Astrocyte (in vitro differentiated cells and primary cell): Measurements from ENCODE around the gene P2RX1. TPM values are rescaled to one million over a fixed set of nuclear protein-coding genes. Genes with fewer than 3 reads are reported as not detected.

ENCODE experiments used
- DNase-seq: peaks from one replicate; pipeline ENCODE4 v3.0.0-alpha.2; 2010; ENCODE audit warnings: low read depth
- FAIRE-seq: peaks from 2 replicates; lab custom pipeline; 2011; peaks lifted over from hg19 to GRCh38; lab: Jason Lieb, UNC
- H2AFZ ChIP-seq: 2 replicates; pipeline ENCODE4 v1.6.0; 2012; ENCODE audit warnings: low read depth, low read length, inconsistent platforms
- H3K27ac ChIP-seq: 2 replicates; pipeline ENCODE4 v1.5.1; 2011; ENCODE audit warnings: low read depth, low read length, inconsistent platforms
- H3K27me3 ChIP-seq: 2 replicates; pipeline ENCODE4 v1.6.0; 2011; ENCODE audit warnings: low read length, inconsistent platforms; ENCODE audit not compliant: insufficient read depth
- H3K36me3 ChIP-seq: 2 replicates; pipeline ENCODE4 v1.5.1; 2011; ENCODE audit warnings: low read length, inconsistent platforms; ENCODE audit not compliant: insufficient read depth
- H3K4me1 ChIP-seq: 2 replicates; pipeline ENCODE4 v1.5.1; 2011; ENCODE audit warnings: low read length, inconsistent platforms; ENCODE audit not compliant: insufficient read depth
- H3K4me2 ChIP-seq: 2 replicates; pipeline ENCODE4 v1.6.0; 2012; ENCODE audit warnings: low read length, inconsistent platforms
- H3K4me3 ChIP-seq: 2 replicates; pipeline ENCODE4 v1.5.1; 2011; ENCODE audit warnings: low read depth, mild to moderate bottlenecking, low read length, inconsistent platforms; ENCODE audit not compliant: insufficient read depth
- H3K79me2 ChIP-seq: 2 replicates; pipeline ENCODE4 v1.6.0; 2012; ENCODE audit warnings: mild to moderate bottlenecking, low read length, inconsistent platforms; ENCODE audit not compliant: insufficient read depth
- H3K9ac ChIP-seq: 2 replicates; pipeline ENCODE4 v1.6.0; 2012; ENCODE audit warnings: mild to moderate bottlenecking, low read length, inconsistent platforms
- H3K9me3 ChIP-seq: 2 replicates; pipeline ENCODE4 v1.5.1; 2012; ENCODE audit warnings: low read depth, mild to moderate bottlenecking, low read length, inconsistent platforms; ENCODE audit not compliant: insufficient read depth
- H4K20me1 ChIP-seq: 2 replicates; pipeline ENCODE4 v1.6.0; 2012; ENCODE audit warnings: low read length, inconsistent platforms; ENCODE audit not compliant: insufficient read depth
- H3K27ac Mint-ChIP-seq: one replicate; pipeline ENCODE4 v1.8.0; 2021; ENCODE audit warnings: mild to moderate bottlenecking, mixed read lengths; ENCODE audit not compliant: unreplicated experiment
- H3K27me3 Mint-ChIP-seq: one replicate; pipeline ENCODE4 v1.8.0; 2021; ENCODE audit warnings: low read depth, mixed read lengths; ENCODE audit not compliant: unreplicated experiment
- H3K36me3 Mint-ChIP-seq: one replicate; pipeline ENCODE4 v1.8.0; 2021; ENCODE audit warnings: low read depth, mixed read lengths; ENCODE audit not compliant: unreplicated experiment
- H3K4me1 Mint-ChIP-seq: one replicate; pipeline ENCODE4 v1.8.0; 2021; ENCODE audit warnings: low read depth, mixed read lengths; ENCODE audit not compliant: unreplicated experiment
- H3K4me3 Mint-ChIP-seq: one replicate; pipeline ENCODE4 v1.8.0; 2021; ENCODE audit warnings: mild to moderate bottlenecking, moderate library complexity, mixed read lengths; ENCODE audit not compliant: unreplicated experiment
- H3K9me3 Mint-ChIP-seq: one replicate; pipeline ENCODE4 v1.8.0; 2021; ENCODE audit warnings: mild to moderate bottlenecking, mixed read lengths; ENCODE audit not compliant: unreplicated experiment
- EZH2 ChIP-seq: IDR thresholded peaks from 2 replicates; pipeline ENCODE4 v1.6.1; 2012; ENCODE audit warnings: mild to moderate bottlenecking, low read length, inconsistent platforms; ENCODE audit not compliant: insufficient read depth
- total RNA-seq: library from RNA; stranded (reverse); gene quantifications from 2 replicates; pipeline ENCODE4 v1.2.1, GENCODE V29; 2021
- TF ChIP-seq, protein P1 (sequence below): IDR thresholded peaks from 2 replicates; pipeline ENCODE4 v1.5.1; 2011; ENCODE audit warnings: low read depth, mild to moderate bottlenecking, inconsistent platforms, low read length, moderate library complexity; ENCODE audit not compliant: insufficient read depth

The P2RX1 gene
- total RNA-seq, 1 donor from 2014 or later, result not detected

GRCh38 chr17:3894188-3894587 lies 22.1 kb downstream of the P2RX1 start:
- peaks cover 11% of the 10 kb centered on the region for H3K79me2 ChIP-seq
- no peak overlapping the region for H2AFZ ChIP-seq
- H3K27me3 Mint-ChIP-seq, result peaks cover 14% of the 10 kb centered on the region
- H3K4me1 Mint-ChIP-seq, result peaks cover 28% of the 10 kb centered on the region
- no peaks in the 10 kb centered on the region for H3K9me3 ChIP-seq
- H3K9me3 Mint-ChIP-seq, result peaks cover 1% of the 10 kb centered on the region
- no peak overlapping the region for H3K4me2 ChIP-seq
- TF ChIP-seq EZH2, result no peak
- TF ChIP-seq, protein P1, sequence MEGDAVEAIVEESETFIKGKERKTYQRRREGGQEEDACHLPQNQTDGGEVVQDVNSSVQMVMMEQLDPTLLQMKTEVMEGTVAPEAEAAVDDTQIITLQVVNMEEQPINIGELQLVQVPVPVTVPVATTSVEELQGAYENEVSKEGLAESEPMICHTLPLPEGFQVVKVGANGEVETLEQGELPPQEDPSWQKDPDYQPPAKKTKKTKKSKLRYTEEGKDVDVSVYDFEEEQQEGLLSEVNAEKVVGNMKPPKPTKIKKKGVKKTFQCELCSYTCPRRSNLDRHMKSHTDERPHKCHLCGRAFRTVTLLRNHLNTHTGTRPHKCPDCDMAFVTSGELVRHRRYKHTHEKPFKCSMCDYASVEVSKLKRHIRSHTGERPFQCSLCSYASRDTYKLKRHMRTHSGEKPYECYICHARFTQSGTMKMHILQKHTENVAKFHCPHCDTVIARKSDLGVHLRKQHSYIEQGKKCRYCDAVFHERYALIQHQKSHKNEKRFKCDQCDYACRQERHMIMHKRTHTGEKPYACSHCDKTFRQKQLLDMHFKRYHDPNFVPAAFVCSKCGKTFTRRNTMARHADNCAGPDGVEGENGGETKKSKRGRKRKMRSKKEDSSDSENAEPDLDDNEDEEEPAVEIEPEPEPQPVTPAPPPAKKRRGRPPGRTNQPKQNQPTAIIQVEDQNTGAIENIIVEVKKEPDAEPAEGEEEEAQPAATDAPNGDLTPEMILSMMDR, result no peak
- no peak overlapping the region for H3K27ac Mint-ChIP-seq
- no peaks in the 10 kb centered on the region for H3K36me3 ChIP-seq
- peaks cover 4% of the 10 kb centered on the region for H4K20me1 ChIP-seq
- no peak overlapping the region for H3K4me3 ChIP-seq
- no peak for FAIRE-seq
- no peak for DNase-seq
- H3K4me3 Mint-ChIP-seq, result peak overlapping the region; percentile 79
- H3K9ac ChIP-seq, result no peak overlapping the region
- peaks cover 42% of the 10 kb centered on the region for H3K4me1 ChIP-seq
- no peak overlapping the region for H3K27ac ChIP-seq
- H3K27me3 ChIP-seq, result no peaks in the 10 kb centered on the region
- H3K36me3 Mint-ChIP-seq, result no peaks in the 10 kb centered on the region

DNA sequence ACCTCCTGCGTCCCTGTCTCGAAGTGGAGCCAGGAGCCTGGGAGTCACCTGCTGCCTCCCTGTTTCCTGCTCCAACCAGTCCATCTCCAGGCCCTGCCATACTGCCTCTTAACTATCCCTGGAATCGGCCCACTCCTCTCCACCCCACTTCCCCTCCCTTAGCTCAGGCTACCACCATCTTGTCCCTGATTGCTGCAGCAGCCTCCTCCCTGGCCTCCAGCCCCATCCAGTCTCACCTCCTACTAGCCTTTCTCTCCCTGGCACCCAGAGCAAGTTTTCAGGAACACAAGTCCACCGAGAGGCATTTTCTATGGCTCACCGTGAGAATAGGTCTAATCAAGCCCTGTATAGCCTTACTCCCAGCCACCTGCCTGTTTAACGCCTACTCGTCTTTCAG lies 22.5 kb downstream of the P2RX1 start:
- Histone ChIP-seq H2AFZ (peak overlapping the region; percentile 87), H3K9ac (no peak overlapping the region), H3K4me1 (peaks cover 46% of the 10 kb centered on the region), H4K20me1 (peaks cover 4% of the 10 kb centered on the region), H3K4me3 (no peak overlapping the region), H3K4me2 (peak overlapping the region; percentile 85), H3K27ac (no peak overlapping the region), H3K9me3 (no peaks in the 10 kb centered on the region), H3K36me3 (no peaks in the 10 kb centered on the region), H3K79me2 (peaks cover 12% of the 10 kb centered on the region), H3K27me3 (no peaks in the 10 kb centered on the region)
- Mint-ChIP-seq H3K4me1 (peaks cover 32% of the 10 kb centered on the region), H3K27me3 (peaks cover 12% of the 10 kb centered on the region), H3K36me3 (no peaks in the 10 kb centered on the region), H3K9me3 (peaks cover 1% of the 10 kb centered on the region), H3K27ac (peak overlapping the region; percentile 58), H3K4me3 (peak overlapping the region; percentile 79)
- DNase-seq, result no peak
- TF ChIP-seq, protein P1, result no peak
- TF ChIP-seq EZH2, result no peak
- FAIRE-seq, result no peak

- peak; percentile 56 for DNase-seq
- Histone ChIP-seq H3K9ac (peak within 1 kb of the TSS; percentile 74), H3K4me1 (peaks cover 50% of the 10 kb centered on the region), H3K79me2 (peaks cover 12% of the 10 kb centered on the region), H4K20me1 (peaks cover 4% of the 10 kb centered on the region), H3K27ac (no peak within 1 kb of the TSS), H3K27me3 (no peaks in the 10 kb centered on the region), H3K4me2 (peak within 1 kb of the TSS; percentile 90), H3K9me3 (no peaks in the 10 kb centered on the region), H3K36me3 (no peaks in the 10 kb centered on the region), H3K4me3 (peak within 1 kb of the TSS; percentile 63), H2AFZ (peak within 1 kb of the TSS; percentile 87)
- H3K9me3 Mint-ChIP-seq, result no peaks in the 10 kb centered on the region
- no peak for TF ChIP-seq EZH2
- TF ChIP-seq, protein P1, result no peak
- H3K36me3 Mint-ChIP-seq, result no peaks in the 10 kb centered on the region
- peaks cover 32% of the 10 kb centered on the region for H3K4me1 Mint-ChIP-seq
- FAIRE-seq, result no peak
- H3K27me3 Mint-ChIP-seq, result peaks cover 8% of the 10 kb centered on the region
- H3K4me3 Mint-ChIP-seq, result peak within 1 kb of the TSS; percentile 84
- peak within 1 kb of the TSS; percentile 58 for H3K27ac Mint-ChIP-seq
These were observed 23.1 kb downstream of the P2RX1 start, which contains the start of gene CAMKK1 for GRCh38 chr17:3893003-3893719. Gene CAMKK1, minus strand, starts transcription at chr17:3893053. Its CDS starts 7,366 bp downstream, at chr17:3885687.
